ENCODE measurements around the gene ZNF462. TPM values are rescaled to one million over a fixed set of nuclear protein-coding genes. Genes with fewer than 3 reads are reported as not detected.

Gene ZNF462
- total and polyA plus RNA-seq, 2 of the 4 experiments (the other 2 are of a cell fraction) = 6.1 to 18.8 TPM

GRCh38 chr9:106962615-106963363 is 99.8 kb downstream of the ZNF462 start:
- Histone ChIP-seq H3K18ac (ENCODE audit: low read depth, low read length) (no peak overlapping the region), H2BK20ac (ENCODE audit: low read depth, low read length) (no peak overlapping the region), H2AFZ (replicated peaks; ENCODE audit: low read length, poor library complexity) (no peak overlapping the region), H3K79me1 (ENCODE audit: low read depth in 1 of 2, low read length in 2 of 2) (0 out of 4 replicates have a peak, but pooled peaks cover 0 to 3% of the 10 kb centered on the region in 2 experiments), H3K9me3 (ENCODE audit: control insufficient read depth, insufficient read depth, low read length) (no peaks in the 10 kb centered on the region; the same call in 1 of the 2 replicates), H3K4me1 (ENCODE audit: control insufficient read depth, insufficient read depth, low read length) (peaks cover 3% of the 10 kb centered on the region; the same call in 1 of the 2 replicates), H3K23ac (ENCODE audit: low read depth, low read length) (no peak overlapping the region), H3K4me3 (ENCODE audit: insufficient read depth, low read depth, low read length) (no peak overlapping the region), H3K4ac (ENCODE audit: low read depth, low read length) (no peak overlapping the region), H3K4me2 (ENCODE audit: low read depth, low read length) (no peak overlapping the region), H3K27me3 (ENCODE audit: control insufficient read depth, insufficient read depth, low read length) (no peaks in the 10 kb centered on the region), H4K91ac (ENCODE audit: insufficient read depth, low read depth, low read length) (no peak overlapping the region), H3K56ac (ENCODE audit: extremely low read depth, insufficient read depth, low read length) (no peak overlapping the region), H3K36me3 (ENCODE audit: control insufficient read depth, insufficient read depth, low read length) (peaks cover 8% of the 10 kb centered on the region), H2AK9ac (replicated peaks; ENCODE audit: low read depth, low read length, poor library complexity) (no peak overlapping the region), H3K27ac (ENCODE audit: insufficient read depth, low read length) (no peak overlapping the region), H4K20me1 (ENCODE audit: insufficient read depth, low read length) (no peaks in the 10 kb centered on the region), H4K8ac (ENCODE audit: low read depth in 2 of 2, low read length in 2 of 2) (no peak overlapping the region), H2BK5ac (ENCODE audit: low read depth, low read length, poor library complexity, severe bottlenecking) (no peak overlapping the region), H2AK5ac (ENCODE audit: low read depth, low read length) (no peak overlapping the region), H2BK120ac (ENCODE audit: low read depth, low read length) (no peak overlapping the region), H4K5ac (ENCODE audit: low read depth, low read length) (no peak overlapping the region), H3K9ac (ENCODE audit: low read depth, low read length) (no peak overlapping the region), H3K14ac (replicated peaks; ENCODE audit: low read depth, low read length) (no peak overlapping the region), H3K9me1 (ENCODE audit: insufficient read depth, low read length) (peaks cover 7% of the 10 kb centered on the region; the same call in 1 of the 2 replicates), H2BK15ac (ENCODE audit: low read depth, low read length) (no peak overlapping the region)
- TF ChIP-seq POLR2A (IDR thresholded peaks at IDR 0.05; ENCODE audit: low read depth, low read length) = no peak
- TF ChIP-seq SMC3 (IDR thresholded peaks at IDR 0.05; ENCODE audit: low read depth, low read length) = no peak
- TF ChIP-seq NFE2L2 (IDR thresholded peaks at IDR 0.05; ENCODE audit: low read depth, low read length) = no peak
- TF ChIP-seq BHLHE40 (IDR thresholded peaks at IDR 0.05; ENCODE audit: low read depth, low read length) = no peak
- no peak for TF ChIP-seq RAD21 (IDR thresholded peaks at IDR 0.05; ENCODE audit: low read length)
- DNase-seq (no peak), ATAC-seq (ENCODE audit: low read depth) (no peak)
- POLR2A ChIA-PET (ENCODE audit: unreplicated experiment) = no interaction called here
- dilution Hi-C loops (cut with HindIII; ENCODE audit: low sequenced_read_pairs, unreplicated experiment) = no loop called here
- intact Hi-C loops (cut with micrococcal nuclease) = no loop called here
- in situ Hi-C loops (cut with MboI; ENCODE audit: low sequenced_read_pairs) = no loop called here
- BruUV-seq (replicated peaks) = no TSS peak
- CTCF ChIA-PET = no interaction called here
- WGBS, 2 experiments (ENCODE audit: extremely low coverage in 2 of 2, insufficient read length in 1 of 2) = no CpG with 5 or more reads among the region's 8 CpGs
